ENCODE results near the gene ATG4B.

GRCh38 chr2:241659150-241659739, 21.8 kb downstream of the ATG4B start:
- TF ChIP-seq CTCF (IDR thresholded peaks at IDR 0.05) = peak; percentile 63
- no peak for TF ChIP-seq EZH2 (IDR thresholded peaks at IDR 0.05)
